ENCODE measurements around the gene ABCC4. TPM values are rescaled to one million over a fixed set of nuclear protein-coding genes. Genes with fewer than 3 reads are reported as not detected.

ABCC4 gene
- total and polyA plus RNA-seq, 2 donors from 2014 or later = 11.3 to 52.4 TPM

DNA sequence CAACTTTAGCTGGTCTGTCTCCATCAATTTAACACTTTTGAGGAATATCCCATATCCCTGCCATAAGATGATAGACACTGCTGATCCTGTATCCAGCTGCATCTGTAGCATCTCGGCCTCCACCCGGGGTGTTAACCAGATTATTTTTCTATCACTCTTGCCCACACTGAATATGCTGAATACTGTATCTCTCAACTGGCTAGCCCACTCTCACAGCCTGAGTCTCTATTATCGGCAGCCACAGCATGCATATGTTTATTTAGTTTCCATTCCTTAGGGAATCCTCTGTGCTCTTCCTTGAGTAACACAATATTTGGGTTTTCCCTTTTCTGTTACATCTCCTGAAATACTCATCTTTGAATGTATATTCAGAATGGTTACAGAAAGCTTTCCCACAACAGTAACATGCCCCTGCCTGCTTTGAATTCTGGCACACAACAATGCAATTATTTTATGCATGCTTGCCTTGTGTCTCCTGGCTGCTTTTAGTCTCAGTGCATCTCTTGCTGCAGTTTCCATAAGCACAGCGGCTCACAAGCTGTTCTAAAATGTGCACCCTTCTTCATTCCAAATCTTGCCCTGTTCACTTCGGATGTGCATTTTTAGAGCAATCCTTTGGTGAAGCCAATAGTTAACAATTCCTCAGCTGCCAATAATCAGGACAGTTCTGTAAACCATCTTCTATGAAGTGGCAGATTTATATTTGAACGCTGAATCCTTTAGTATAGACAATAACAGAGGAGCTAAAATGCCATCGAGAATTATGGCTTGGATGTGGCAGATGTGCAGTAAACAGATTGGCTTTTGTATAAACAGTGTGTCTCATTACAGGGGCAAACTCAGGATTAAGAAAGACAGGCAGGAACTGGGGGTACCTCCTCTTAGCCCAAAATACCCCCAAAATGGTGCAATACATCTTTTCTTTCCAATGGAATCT lies 327.0 kb downstream of the ABCC4 start:
- intact Hi-C loops (cut with DNase I) = no loop called here
- H3K9ac ChIP-seq (ENCODE audit: low read length in 3 of 3) = no peak overlapping the region

DNA sequence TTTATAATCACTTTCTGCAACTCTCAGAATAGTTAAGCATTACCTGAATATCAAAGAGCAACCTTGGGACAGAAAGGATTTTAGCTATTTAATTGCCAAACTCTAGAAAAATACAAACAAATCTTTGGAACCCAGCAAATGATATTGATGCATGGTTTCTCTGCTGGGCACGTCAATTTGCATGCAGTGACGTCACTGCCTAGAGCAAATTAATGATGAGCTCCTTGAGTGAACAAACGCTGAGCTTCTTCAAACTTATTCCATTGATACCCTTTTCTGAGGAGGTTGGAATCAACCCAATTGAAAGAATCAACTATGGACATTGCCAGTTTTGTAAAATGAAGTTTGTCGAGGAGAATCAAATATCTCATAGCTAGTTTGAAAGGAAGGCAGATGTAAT lies 329.0 kb downstream of the ABCC4 start:
- H3K4me3 ChIP-seq (ENCODE audit: low read length in 3 of 3) = no peak overlapping the region
- H3K4me1 ChIP-seq (ENCODE audit: control insufficient read depth in 2 of 3, insufficient read depth in 2 of 3, low read depth in 1 of 3, low read length in 3 of 3) = no peaks in the 10 kb centered on the region
- H3K27me3 ChIP-seq (ENCODE audit: control insufficient read depth, insufficient read depth, low read length) = peaks cover 8% of the 10 kb centered on the region
- TF ChIP-seq CTCF (IDR thresholded peaks at IDR 0.05; ENCODE audit: borderline replicate concordance, extremely low read depth, insufficient read depth) = no peak
- no peaks in the 10 kb centered on the region for H3K9me3 ChIP-seq (ENCODE audit: control insufficient read depth in 2 of 3, insufficient read depth in 1 of 3, low read length in 3 of 3)
- no peak for DNase-seq
- no peak for FAIRE-seq
- H3K36me3 ChIP-seq (ENCODE audit: control insufficient read depth in 2 of 3, insufficient read depth in 3 of 3, low read length in 3 of 3) = no peaks in the 10 kb centered on the region
- intact Hi-C loops (cut with DNase I) = no loop called here
- no peak overlapping the region for H3K9ac ChIP-seq (ENCODE audit: low read length in 3 of 3)
- no peak overlapping the region for H3K27ac ChIP-seq (ENCODE audit: low read depth in 2 of 2, low read length in 2 of 2)

More for the DNA sequence above, 327.0 kb downstream of the ABCC4 start:
- H3K27ac ChIP-seq (ENCODE audit: low read depth in 2 of 2, low read length in 2 of 2) = no peak overlapping the region
- FAIRE-seq = no peak
- no peak overlapping the region for H3K4me3 ChIP-seq (ENCODE audit: low read length in 3 of 3)
- TF ChIP-seq CTCF (IDR thresholded peaks at IDR 0.05; ENCODE audit: borderline replicate concordance, extremely low read depth, insufficient read depth) = no peak
- peaks cover 2% of the 10 kb centered on the region for H3K27me3 ChIP-seq (ENCODE audit: control insufficient read depth, insufficient read depth, low read length)
- H3K4me1 ChIP-seq (ENCODE audit: control insufficient read depth in 2 of 3, insufficient read depth in 2 of 3, low read depth in 1 of 3, low read length in 3 of 3) = no peaks in the 10 kb centered on the region
- no peak for DNase-seq
- no peaks in the 10 kb centered on the region for H3K36me3 ChIP-seq (ENCODE audit: control insufficient read depth in 2 of 3, insufficient read depth in 3 of 3, low read length in 3 of 3)
- H3K9me3 ChIP-seq (ENCODE audit: control insufficient read depth in 2 of 3, insufficient read depth in 1 of 3, low read length in 3 of 3) = no peaks in the 10 kb centered on the region

Measured in kidney (tissue), 14 donors.